GM23248 (cell line): ENCODE results near the gene PGLYRP3. TPM values are rescaled to one million over a fixed set of nuclear protein-coding genes. Genes with fewer than 3 reads are reported as not detected.

Experiments
- DNase-seq: peaks from one replicate; pipeline ENCODE4 v3.0.0-alpha.2; 2015
- H2AFZ ChIP-seq: fragments of 200-600 bp; sonication (generic); 2 replicates; pipeline ENCODE4 v1.6.1; 2016; ENCODE audit warnings: antibody characterized with exemption
- H3F3A ChIP-seq: fragments of 200-600 bp; sonication (generic); 2 replicates; pipeline ENCODE4 v1.6.1; 2016; ENCODE audit warnings: mild to moderate bottlenecking, antibody characterized with exemption, mixed run types; ENCODE audit not compliant: insufficient read depth
- H3K27ac ChIP-seq: fragments of 200-600 bp; sonication (generic); 2 replicates; pipeline ENCODE4 v1.5.1; 2016; ENCODE audit warnings: mild to moderate bottlenecking
- H3K27me3 ChIP-seq: fragments of 200-600 bp; sonication (generic); replicated peaks from 2 replicates; pipeline ENCODE4 v1.6.1; 2016; ENCODE audit warnings: mild to moderate bottlenecking; ENCODE audit not compliant: insufficient read depth
- H3K36me3 ChIP-seq: fragments of 200-600 bp; sonication (generic); 2 replicates; pipeline ENCODE4 v1.6.1; 2016; ENCODE audit warnings: low read depth, mild to moderate bottlenecking
- H3K4me1 ChIP-seq: fragments of 200-600 bp; sonication (generic); 2 replicates; pipeline ENCODE4 v1.6.1; 2016; ENCODE audit warnings: mild to moderate bottlenecking; ENCODE audit not compliant: insufficient read depth
- H3K4me2 ChIP-seq: fragments of 200-600 bp; sonication (generic); one replicate; pipeline ENCODE4 v1.6.1; 2016; ENCODE audit warnings: mild to moderate bottlenecking; ENCODE audit not compliant: unreplicated experiment
- H3K4me3 ChIP-seq: fragments of 200-600 bp; sonication (generic); 2 replicates; pipeline ENCODE4 v1.5.1; 2016; ENCODE audit warnings: mild to moderate bottlenecking
- H3K79me2 ChIP-seq: fragments of 200-600 bp; sonication (generic); 2 replicates; pipeline ENCODE4 v1.6.1; 2016; ENCODE audit warnings: mild to moderate bottlenecking; ENCODE audit not compliant: insufficient read depth
- H3K9ac ChIP-seq: fragments of 200-600 bp; sonication (generic); 2 replicates; pipeline ENCODE4 v1.6.1; 2016; ENCODE audit warnings: mild to moderate bottlenecking
- H3K9me2 ChIP-seq: fragments of 200-600 bp; sonication (generic); 2 replicates; pipeline ENCODE4 v1.6.1; 2016; ENCODE audit warnings: mixed run types, mild to moderate bottlenecking, moderate library complexity; ENCODE audit not compliant: insufficient read depth
- H3K9me3 ChIP-seq: fragments of 200-600 bp; sonication (generic); one replicate; pipeline ENCODE4 v1.6.1; 2017; ENCODE audit warnings: low read depth
- H4K20me1 ChIP-seq: fragments of 200-600 bp; sonication (generic); 2 replicates; pipeline ENCODE4 v1.6.0; 2016; ENCODE audit not compliant: insufficient read depth
- EZH2 ChIP-seq: fragments of 200-600 bp; sonication (generic); IDR thresholded peaks from 2 replicates; pipeline ENCODE4 v1.6.1; 2018; ENCODE audit warnings: antibody characterized with exemption, mild to moderate bottlenecking; ENCODE audit not compliant: insufficient read depth, poor library complexity, severe bottlenecking
- EZH2phosphoT487 ChIP-seq: fragments of 200-600 bp; sonication (generic); IDR thresholded peaks from 2 replicates; pipeline ENCODE4 v1.6.1; 2018; ENCODE audit warnings: antibody characterized with exemption, moderate library complexity, mild to moderate bottlenecking, low read depth; ENCODE audit not compliant: insufficient read depth
- WGBS, 2 experiments: methylation state at CpG; one replicate each; pipeline ENCODE4 v1.1.6; 2015 to 2017; ENCODE audit warnings: low lambda C conversion rate in 2 of 2, low coverage in 1 of 2; ENCODE audit errors: missing lambda C conversion rate in 2 of 2; 5-methylcytosine and 5-hydroxymethylcytosine counted together
- in situ Hi-C: fragments of 300-500 bp; cut with MboI; formaldehyde crosslinking; loops from 2 replicates; pipeline ENCODE4 v1.15.0; 2020
- polyA plus RNA-seq: library from polyadenylated mRNA; unstranded; fragments of >200 nt; fragmentation: Nextera tagmentation; extraction: Ambion mirVana; gene quantifications from 2 replicates; pipeline ENCODE4 v1.2.1, GENCODE V29; 2016
- total RNA-seq: library from RNA; depleted of rRNA; stranded (reverse); fragments of >200 nt; shearing (Covaris generic); gene quantifications from 2 replicates; pipeline ENCODE4 v1.2.3, GENCODE V29; 2014

The PGLYRP3 gene
- total and polyA plus RNA-seq, 2 experiments from 2014 or later: not detected

DNA sequence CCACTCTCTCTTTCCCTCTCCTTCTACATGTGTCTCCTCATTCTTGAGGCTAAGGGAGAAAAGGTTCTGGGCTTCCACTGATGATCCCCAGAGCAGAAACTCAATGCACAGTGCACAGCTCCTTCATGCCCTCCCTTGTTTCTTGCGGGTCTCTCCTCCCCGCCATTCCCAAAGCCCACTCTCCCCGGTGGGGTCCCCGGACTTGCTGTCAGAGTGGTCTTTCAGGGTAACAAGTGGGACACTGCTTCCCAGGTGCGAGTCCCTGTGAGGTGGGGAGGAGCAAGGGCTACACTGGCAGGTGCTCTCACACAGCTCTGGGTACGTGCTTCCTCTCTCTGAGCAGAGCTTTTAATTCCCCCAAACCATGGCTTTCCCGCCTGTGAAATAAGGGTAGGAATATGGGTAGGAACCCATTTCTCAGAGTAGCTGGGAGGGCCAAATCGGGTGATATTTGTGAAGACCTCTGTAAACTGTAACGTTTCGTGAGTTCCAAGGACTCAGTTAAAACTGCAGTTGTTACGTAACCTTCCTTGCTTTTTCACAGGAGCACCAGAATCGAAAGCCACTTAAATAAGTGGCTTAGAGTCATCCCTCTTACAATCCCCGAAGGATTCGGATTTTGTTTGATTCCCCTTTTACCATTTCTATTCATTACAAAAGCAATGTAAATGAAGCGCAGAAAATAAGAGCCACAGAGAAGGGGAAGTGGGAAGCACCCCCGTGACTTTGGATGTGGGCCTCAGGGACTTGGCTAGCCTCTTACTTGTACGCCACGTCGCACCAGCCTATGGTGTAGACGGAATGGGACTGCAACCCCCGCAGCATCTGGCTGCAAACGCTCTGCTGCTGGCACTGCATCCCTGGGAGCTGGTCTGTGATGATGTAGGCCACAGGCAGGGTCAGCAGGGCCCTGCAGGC, 6.2 kb downstream of the PGLYRP3 start:
- TF ChIP-seq EZH2 (no peak), EZH2phosphoT487 (no peak)
- H3K9me2 ChIP-seq: no peaks in the 10 kb centered on the region
- peaks cover 15% of the 10 kb centered on the region for H3K27me3 ChIP-seq
- H4K20me1 ChIP-seq: no peaks in the 10 kb centered on the region
- H3K79me2 ChIP-seq: no peaks in the 10 kb centered on the region
- no peak overlapping the region for H3K9ac ChIP-seq
- H3K4me3 ChIP-seq: no peak overlapping the region
- no peak overlapping the region for H3K27ac ChIP-seq
- no peak overlapping the region for H3K4me2 ChIP-seq
- no peak overlapping the region for H2AFZ ChIP-seq
- DNase-seq: no peak
- WGBS, 2 experiments: 57 to 59% methylated on average over 22 of the region's 22 CpGs
- H3K36me3 ChIP-seq: no peaks in the 10 kb centered on the region
- no peaks in the 10 kb centered on the region for H3K4me1 ChIP-seq
- no peaks in the 10 kb centered on the region for H3K9me3 ChIP-seq
- no peaks in the 10 kb centered on the region for H3F3A ChIP-seq
- in situ Hi-C loops: no loop called here

DNA sequence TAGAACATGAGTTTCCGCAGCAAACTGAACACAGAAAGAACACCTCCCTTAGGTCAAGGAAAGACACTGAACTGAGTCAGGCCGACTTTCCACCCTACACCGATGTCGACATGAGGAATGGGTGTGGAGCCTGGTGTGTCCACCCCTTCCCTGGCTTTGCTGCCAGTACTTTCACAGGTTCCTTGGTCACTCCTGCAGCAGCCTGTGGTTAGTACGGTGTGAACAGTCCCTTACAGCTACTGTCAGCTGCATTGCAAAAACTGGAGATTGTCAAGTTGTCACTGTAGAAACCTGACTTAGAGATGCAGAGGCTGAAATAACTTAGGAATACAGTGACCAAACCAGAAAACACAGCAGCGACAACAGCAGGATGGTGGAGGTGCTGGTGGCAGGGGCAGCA, 7.1 kb downstream of the PGLYRP3 start:
- Histone ChIP-seq H3K27me3 (peaks cover 21% of the 10 kb centered on the region), H3K27ac (no peak overlapping the region), H3K4me1 (no peaks in the 10 kb centered on the region), H2AFZ (no peak overlapping the region), H3F3A (no peaks in the 10 kb centered on the region), H3K4me3 (no peak overlapping the region), H3K9ac (no peak overlapping the region), H3K4me2 (no peak overlapping the region), H3K9me2 (no peaks in the 10 kb centered on the region), H3K79me2 (no peaks in the 10 kb centered on the region), H4K20me1 (no peaks in the 10 kb centered on the region), H3K9me3 (no peaks in the 10 kb centered on the region), H3K36me3 (no peaks in the 10 kb centered on the region)
- DNase-seq: no peak
- TF ChIP-seq EZH2 (no peak), EZH2phosphoT487 (no peak)
- in situ Hi-C loops: no loop called here
- WGBS, 2 experiments: 53 to 57% methylated on average over 6 of the region's 6 CpGs

DNA sequence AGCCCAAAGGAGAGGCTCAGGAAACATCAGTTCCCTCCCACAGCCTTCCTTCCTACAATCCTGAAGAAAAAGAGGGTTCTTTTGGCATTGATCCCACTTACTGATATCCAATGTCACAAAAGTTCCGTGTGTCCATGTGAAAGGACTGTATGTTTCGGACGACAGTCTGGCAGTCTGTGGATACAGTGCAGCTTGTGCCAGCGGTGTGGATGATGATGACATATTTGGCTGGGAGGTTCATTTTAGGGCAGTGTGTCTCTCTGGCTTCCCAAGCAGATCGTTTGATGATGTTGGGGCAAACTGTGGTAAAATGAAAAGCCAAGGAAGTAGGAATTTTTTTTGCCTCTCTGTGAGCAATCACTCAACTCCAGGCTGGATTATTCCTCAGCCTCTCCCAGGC, 10.4 kb downstream of the PGLYRP3 start:
- Histone ChIP-seq H3K79me2 (no peaks in the 10 kb centered on the region), H3K4me3 (no peak overlapping the region), H3K9ac (no peak overlapping the region), H3K9me3 (no peaks in the 10 kb centered on the region), H3K27me3 (peaks cover 21% of the 10 kb centered on the region), H3K36me3 (no peaks in the 10 kb centered on the region), H3F3A (no peaks in the 10 kb centered on the region), H2AFZ (no peak overlapping the region), H3K27ac (no peak overlapping the region), H3K4me2 (no peak overlapping the region), H4K20me1 (no peaks in the 10 kb centered on the region), H3K9me2 (no peaks in the 10 kb centered on the region), H3K4me1 (no peaks in the 10 kb centered on the region)
- in situ Hi-C loops: no loop called here
- TF ChIP-seq EZH2phosphoT487: no peak
- no peak for TF ChIP-seq EZH2
- DNase-seq: no peak
- 1 to 6% methylated on average over 5 of the region's 5 CpGs for WGBS, 2 experiments

DNA sequence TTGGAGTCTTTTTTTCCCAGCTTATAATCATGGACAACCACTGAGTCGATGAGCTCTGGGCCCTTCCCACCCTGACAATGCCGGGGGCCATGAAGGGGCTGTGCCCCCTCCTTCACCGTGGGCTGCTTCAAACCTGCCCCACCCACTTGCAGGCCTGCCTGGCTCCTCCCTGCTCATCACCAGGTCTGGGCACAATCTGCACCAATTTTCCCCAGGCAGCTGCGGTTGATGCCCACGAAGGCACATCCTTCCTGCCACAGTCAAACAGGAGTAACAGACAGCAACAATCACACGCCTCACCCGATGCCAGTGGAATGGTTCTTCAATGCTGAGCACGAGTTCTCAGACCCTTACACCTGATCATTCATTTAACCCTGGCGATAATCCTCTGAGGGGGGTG, 18.9 kb downstream of the PGLYRP3 start:
- TF ChIP-seq EZH2: no peak
- TF ChIP-seq EZH2phosphoT487: no peak
- in situ Hi-C loops: no loop called here
- Histone ChIP-seq H3K4me1 (no peaks in the 10 kb centered on the region), H3K9ac (no peak overlapping the region), H3K79me2 (no peaks in the 10 kb centered on the region), H3K4me2 (no peak overlapping the region), H3K9me3 (no peaks in the 10 kb centered on the region), H3K36me3 (no peaks in the 10 kb centered on the region), H3K27ac (no peak overlapping the region), H2AFZ (no peak overlapping the region), H3K27me3 (0 out of 2 replicates have a peak, but pooled peaks cover 4% of the 10 kb centered on the region), H3K9me2 (no peaks in the 10 kb centered on the region), H3K4me3 (no peak overlapping the region), H4K20me1 (no peaks in the 10 kb centered on the region), H3F3A (no peaks in the 10 kb centered on the region)
- 27 to 37% methylated on average over 9 of the region's 9 CpGs for WGBS, 2 experiments
- DNase-seq: no peak
